ENCODE data around the gene EAF1.
"Not testable (repeated sequence)": the region's sequence is repeated elsewhere in the genome, so short reads cannot be mapped to it uniquely, and the experiment has no call there.

The EAF1 gene

GRCh38 chr3:15405448-15406050, 21.8 kb upstream of the EAF1 start:
- DNase-seq (ENCODE audit: low spot score), result peak; percentile 46

DNA sequence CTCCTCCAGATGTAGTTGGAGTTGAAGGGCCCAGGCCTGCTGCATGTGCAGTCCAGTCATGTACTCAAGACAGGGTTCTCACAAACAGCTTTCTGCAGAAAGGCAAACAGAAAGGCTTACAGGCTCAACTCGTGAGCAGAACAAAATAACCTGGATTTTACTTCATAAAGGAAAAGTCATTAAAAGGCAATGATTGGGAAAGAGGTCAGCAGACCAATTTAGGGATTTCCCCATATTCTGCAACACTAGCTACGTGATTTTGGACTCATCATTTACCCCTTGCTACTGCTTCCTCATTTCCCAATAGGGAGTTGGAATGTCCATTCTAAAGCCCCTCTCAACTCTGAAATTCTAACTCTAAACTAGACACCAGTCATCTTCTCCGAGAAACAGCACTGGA, 18.2 kb upstream of the EAF1 start:
- no peak for DNase-seq (ENCODE audit: low spot score)

DNA sequence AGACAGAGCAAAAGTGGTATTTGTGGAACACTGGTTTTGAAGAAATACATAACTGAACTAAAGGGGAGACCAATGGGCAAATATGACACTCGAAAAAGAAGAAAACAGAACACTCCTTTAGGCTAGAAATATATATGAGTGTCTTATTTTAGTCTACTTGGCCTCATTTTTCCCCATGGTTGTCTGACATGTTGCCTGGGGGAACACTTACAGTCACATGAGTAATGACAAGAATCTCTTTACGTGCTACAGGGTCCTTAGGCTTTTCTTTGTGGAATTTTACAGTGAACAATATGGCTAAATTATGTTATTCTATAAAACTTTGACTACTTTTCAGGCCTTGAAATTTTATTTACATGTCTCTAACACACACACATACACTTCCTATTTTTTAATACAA, 17.6 kb upstream of the EAF1 start:
- no peak for DNase-seq (ENCODE audit: low spot score)

DNA sequence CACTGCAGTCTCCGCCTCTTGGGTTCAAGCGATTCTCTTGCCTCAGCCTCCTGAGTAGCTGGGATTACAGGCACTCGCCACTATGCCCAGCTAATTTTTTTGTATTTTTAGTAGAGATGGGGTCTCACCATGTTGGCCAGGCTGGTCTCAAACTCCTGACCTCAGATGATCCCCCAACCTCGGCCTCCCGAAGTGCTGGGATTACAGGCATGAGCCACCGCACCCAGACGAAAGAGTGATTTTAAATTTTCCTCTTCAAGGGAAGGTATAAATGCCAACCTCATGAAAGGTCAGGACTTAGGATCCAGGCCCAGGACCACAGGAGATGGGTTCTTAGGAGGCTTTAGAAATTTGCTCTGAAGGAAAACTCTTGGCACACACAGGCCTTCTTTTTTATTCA, 16.4 kb upstream of the EAF1 start:
- DNase-seq (ENCODE audit: low spot score), result not testable (repeated sequence)

- DNase-seq (ENCODE audit: low spot score), result no peak
Observed at GRCh38 chr3:15420871-15421270, 6.5 kb upstream of the EAF1 start.

DNA sequence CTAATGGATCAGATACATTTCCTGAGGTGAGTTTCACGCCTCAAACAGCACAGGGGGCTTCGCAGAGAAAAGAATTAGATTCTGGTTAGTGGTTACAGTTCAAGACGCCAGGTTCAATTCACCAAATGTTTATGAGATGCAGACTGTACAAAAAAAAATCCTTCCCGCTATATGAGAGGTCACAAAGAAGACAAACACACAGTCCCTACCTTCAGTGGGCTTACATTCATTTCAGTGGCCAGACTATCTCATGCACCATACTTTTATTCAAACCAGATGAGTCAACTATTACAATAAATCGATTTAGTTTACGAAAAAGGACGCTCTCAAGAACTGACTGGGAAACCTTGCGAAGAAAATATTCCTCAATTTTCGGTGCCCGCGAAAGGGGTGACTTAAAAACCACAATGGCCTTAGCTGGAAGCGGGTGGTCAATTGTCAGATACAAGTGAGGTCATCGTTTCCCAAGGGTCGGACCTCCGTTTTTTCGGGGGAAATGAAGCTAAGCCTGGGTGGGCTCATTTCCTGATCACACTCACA, 749 bp upstream of the EAF1 start:
- DNase-seq (ENCODE audit: low spot score), result no peak

DNA sequence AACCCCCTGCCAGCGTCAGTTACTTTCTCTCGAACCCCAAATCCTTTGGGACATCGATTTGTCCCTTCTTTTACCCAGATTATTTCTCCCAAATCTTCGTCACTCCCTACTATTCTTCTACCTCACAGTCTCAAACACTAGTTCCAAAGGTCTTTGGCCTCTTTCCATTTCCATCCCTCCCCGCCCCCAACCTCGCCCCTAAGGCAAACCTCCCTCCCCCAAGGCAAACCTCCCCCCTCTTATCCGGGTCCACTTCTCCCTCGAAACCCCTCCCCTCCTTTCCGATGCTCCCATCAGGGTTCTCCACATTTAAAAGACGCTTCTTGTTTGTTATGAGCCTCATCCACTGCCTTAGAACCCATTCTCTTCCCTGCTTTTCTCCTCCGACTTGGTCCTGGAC, 583 bp downstream of the EAF1 start:
- peak; percentile 40 for DNase-seq (ENCODE audit: low spot score)

- no peak for DNase-seq (ENCODE audit: low spot score)
Observed at GRCh38 chr3:15428539-15428938, 1.1 kb downstream of the EAF1 start.

DNA sequence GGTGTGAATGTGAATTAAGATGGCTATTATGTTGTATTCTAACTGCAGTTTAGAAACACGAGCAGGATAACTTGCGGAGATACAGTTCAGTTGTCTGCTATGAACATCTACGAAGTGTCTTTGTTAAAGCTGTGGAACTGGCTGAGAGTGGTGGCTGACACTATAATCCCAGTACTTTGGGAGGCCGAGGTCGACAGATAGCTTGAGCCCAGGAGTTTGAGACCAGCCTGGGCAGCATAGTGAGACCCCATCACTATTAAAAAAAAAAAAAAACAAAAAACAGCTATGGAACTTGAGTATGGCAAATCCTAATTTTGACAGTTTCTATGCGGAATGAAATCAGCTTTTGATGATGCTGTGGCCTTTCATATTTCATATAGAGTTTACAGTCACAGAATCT, 1.7 kb downstream of the EAF1 start:
- no peak for DNase-seq (ENCODE audit: low spot score)

GRCh38 chr3:15430624-15431023, 3.2 kb downstream of the EAF1 start:
- no peak for DNase-seq (ENCODE audit: low spot score)

- no peak for DNase-seq (ENCODE audit: low spot score)
Observed at GRCh38 chr3:15431256-15431837, 3.9 kb downstream of the EAF1 start.

GRCh38 chr3:15433531-15433930, 6.1 kb downstream of the EAF1 start:
- DNase-seq (ENCODE audit: low spot score), result no peak

GRCh38 chr3:15434756-15435155, 7.4 kb downstream of the EAF1 start:
- DNase-seq (ENCODE audit: low spot score), result no peak

- DNase-seq (ENCODE audit: low spot score), result no peak
Observed at GRCh38 chr3:15436246-15436645, 8.8 kb downstream of the EAF1 start.

- DNase-seq (ENCODE audit: low spot score), result no peak
Observed at GRCh38 chr3:15438983-15439382, 11.6 kb downstream of the EAF1 start.

DNA sequence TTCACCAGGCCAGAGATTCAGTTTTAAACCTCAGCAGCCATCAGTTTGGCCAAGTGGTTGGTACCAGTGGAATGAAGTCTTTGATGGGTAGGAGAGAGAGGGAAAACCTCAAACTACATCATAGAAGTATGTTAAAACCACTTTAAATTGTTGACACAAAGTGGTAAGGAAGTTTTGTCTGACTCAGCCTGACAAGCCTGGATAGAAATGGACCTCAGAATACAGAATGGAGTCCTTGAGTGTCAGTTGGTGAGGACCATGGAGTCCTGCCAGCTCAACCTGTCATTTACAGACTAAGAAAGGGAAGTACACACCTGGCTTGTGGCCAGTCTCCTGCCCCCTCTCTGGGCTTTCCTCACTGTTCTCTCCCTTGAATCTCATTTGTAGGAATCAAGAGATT, 12.1 kb downstream of the EAF1 start:
- no peak for DNase-seq (ENCODE audit: low spot score)

DNA sequence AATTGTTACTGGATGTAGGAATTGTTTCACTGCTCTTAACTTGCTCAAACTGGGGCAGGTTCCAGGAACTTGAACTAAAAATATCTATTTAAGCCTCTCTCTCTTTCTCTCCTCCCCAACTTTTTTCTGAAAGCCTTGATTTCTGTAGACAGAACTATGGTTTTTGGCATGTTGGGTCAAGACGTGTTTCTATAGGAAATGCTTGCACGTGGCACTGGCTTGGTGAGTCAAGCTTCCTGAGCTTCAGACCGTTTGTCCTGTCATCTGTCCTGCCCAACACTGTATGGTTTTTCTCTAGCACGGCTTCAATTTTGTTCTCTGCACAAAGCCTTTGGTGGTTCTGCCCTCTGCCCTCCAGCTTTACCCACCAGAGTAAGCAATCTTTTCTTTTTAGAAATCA, 13.5 kb downstream of the EAF1 start:
- no peak for DNase-seq (ENCODE audit: low spot score)

- DNase-seq (ENCODE audit: low spot score), result no peak
Observed at GRCh38 chr3:15443826-15444524, 16.6 kb downstream of the EAF1 start.

GRCh38 chr3:15449489-15450224, 22.3 kb downstream of the EAF1 start:
- no peak for DNase-seq (ENCODE audit: low spot score)

DNA sequence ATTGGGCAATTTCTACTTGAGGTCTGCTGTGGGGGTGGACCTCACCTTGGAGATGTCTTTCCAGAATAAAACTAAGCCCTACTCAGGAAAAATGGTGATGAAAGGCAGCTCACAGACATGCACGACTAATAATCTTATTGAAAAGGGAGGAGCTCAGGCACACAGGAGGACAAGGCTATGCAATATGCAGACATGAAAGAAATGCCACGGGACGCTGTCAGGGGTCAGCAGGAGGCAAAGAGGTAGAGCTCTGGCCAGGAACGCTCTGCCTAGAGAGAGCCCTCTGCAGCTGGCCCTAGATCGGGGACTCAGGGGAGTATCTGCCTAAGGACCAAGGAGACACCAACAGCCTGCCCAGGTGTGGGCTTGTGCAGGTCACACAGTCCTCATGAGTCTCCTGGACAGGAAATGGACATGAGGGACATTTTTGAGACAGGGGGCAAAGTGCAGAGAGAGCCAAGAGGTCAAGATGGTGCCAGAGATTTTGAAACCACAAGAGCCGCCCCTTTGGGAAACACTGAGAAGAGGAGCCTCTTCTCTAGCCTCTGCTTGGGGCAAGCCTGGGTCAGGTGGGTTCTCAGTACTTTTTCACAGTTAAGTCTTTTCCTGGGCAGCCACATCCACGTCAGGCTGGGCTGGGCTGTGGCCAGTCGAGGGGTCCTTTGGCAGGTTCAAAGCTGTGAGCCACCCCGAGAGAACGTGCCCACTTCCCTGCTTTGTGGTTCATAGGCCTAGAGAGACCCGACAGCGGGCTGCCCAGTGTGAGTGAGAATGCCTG, 23.2 kb downstream of the EAF1 start:
- DNase-seq (ENCODE audit: low spot score), result no peak

GRCh38 chr3:15451216-15452113, 24.1 kb downstream of the EAF1 start:
- no peak for DNase-seq (ENCODE audit: low spot score)
